Measurements from ENCODE around the gene PTPRZ1.

The PTPRZ1 gene

GRCh38 chr7:122059542-122059941 is 186.6 kb downstream of the PTPRZ1 start:
- DNase-seq: no peak

GRCh38 chr7:122063146-122063545 is 190.2 kb downstream of the PTPRZ1 start:
- no peak for DNase-seq

- no peak for DNase-seq
Observed at GRCh38 chr7:122064971-122065370, 192.0 kb downstream of the PTPRZ1 start.

- no peak for DNase-seq
Observed at GRCh38 chr7:122067077-122067476, 194.1 kb downstream of the PTPRZ1 start.

GRCh38 chr7:122068046-122068445 is 195.1 kb downstream of the PTPRZ1 start:
- no peak for DNase-seq

- DNase-seq: no peak
Observed at GRCh38 chr7:122068999-122069398, 196.0 kb downstream of the PTPRZ1 start.

GRCh38 chr7:122070062-122070461 is 197.1 kb downstream of the PTPRZ1 start:
- no peak for DNase-seq

GRCh38 chr7:122070834-122071233 is 197.9 kb downstream of the PTPRZ1 start:
- no peak for DNase-seq

GRCh38 chr7:122072272-122072671 is 199.3 kb downstream of the PTPRZ1 start:
- DNase-seq: no peak

GRCh38 chr7:122072924-122073599 is 200.1 kb downstream of the PTPRZ1 start:
- no peak for DNase-seq

- no peak for DNase-seq
Observed at GRCh38 chr7:122073635-122074034, 200.7 kb downstream of the PTPRZ1 start.

GRCh38 chr7:122082160-122082559 is 209.2 kb downstream of the PTPRZ1 start:
- DNase-seq: no peak

- no peak for DNase-seq
Observed at GRCh38 chr7:122082670-122083069, 209.7 kb downstream of the PTPRZ1 start.

- DNase-seq: peak in 1 of 2 experiments; percentile 50
Observed at GRCh38 chr7:122092964-122093797, 220.2 kb downstream of the PTPRZ1 start.

- no peak for DNase-seq
Observed at GRCh38 chr7:122094549-122094948, 221.6 kb downstream of the PTPRZ1 start.

- no peak for DNase-seq
Observed at GRCh38 chr7:122095642-122096041, 222.7 kb downstream of the PTPRZ1 start.

GRCh38 chr7:122100021-122100420 is 227.1 kb downstream of the PTPRZ1 start:
- DNase-seq: no peak

GRCh38 chr7:122103064-122103463 is 230.1 kb downstream of the PTPRZ1 start:
- no peak for DNase-seq

Data from SW 1271 (cell line).